ENCODE results near the gene MIDN.

The MIDN gene

DNA sequence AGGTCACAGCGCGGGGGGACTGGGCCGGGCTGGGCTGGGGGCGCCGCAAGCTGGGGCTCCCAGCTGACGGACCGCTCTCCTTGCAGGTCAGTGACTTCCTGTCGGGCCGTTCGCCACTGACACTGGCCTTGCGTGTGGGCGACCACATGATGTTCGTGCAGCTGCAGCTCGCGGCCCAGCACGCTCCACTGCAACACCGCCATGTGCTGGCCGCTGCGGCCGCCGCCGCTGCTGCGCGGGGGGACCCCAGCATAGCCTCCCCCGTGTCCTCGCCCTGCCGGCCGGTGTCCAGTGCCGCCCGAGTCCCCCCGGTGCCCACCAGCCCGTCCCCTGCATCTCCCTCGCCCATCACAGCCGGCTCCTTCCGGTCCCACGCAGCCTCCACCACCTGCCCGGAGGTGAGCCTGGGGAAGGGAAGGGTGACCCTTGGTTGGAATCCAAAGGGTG is 5.7 kb downstream of the MIDN start:
- in situ Hi-C loops (cut with MboI; ENCODE audit: low pct_unique_long_range_greater_than_20kb, low sequenced_read_pairs, unreplicated experiment), result no loop called here
- TF ChIP-seq CTCF (IDR thresholded peaks at IDR 0.05; ENCODE audit: extremely low read depth, insufficient read depth, missing control alignments), result no peak
- DNase-seq (ENCODE audit: low spot score), result no peak

- DNase-seq (ENCODE audit: low spot score), result no peak
- in situ Hi-C loops (cut with MboI; ENCODE audit: low pct_unique_long_range_greater_than_20kb, low sequenced_read_pairs, unreplicated experiment), result no loop called here
- no peak for TF ChIP-seq CTCF (IDR thresholded peaks at IDR 0.05; ENCODE audit: extremely low read depth, insufficient read depth, missing control alignments)
Observed at GRCh38 chr19:1254530-1255185, 6.3 kb downstream of the MIDN start.

- no peak for TF ChIP-seq CTCF (IDR thresholded peaks at IDR 0.05; ENCODE audit: extremely low read depth, insufficient read depth, missing control alignments)
- in situ Hi-C loops (cut with MboI; ENCODE audit: low pct_unique_long_range_greater_than_20kb, low sequenced_read_pairs, unreplicated experiment), result no loop called here
- no peak for DNase-seq (ENCODE audit: low spot score)
Observed at GRCh38 chr19:1255186-1256161, 7.1 kb downstream of the MIDN start.

DNA sequence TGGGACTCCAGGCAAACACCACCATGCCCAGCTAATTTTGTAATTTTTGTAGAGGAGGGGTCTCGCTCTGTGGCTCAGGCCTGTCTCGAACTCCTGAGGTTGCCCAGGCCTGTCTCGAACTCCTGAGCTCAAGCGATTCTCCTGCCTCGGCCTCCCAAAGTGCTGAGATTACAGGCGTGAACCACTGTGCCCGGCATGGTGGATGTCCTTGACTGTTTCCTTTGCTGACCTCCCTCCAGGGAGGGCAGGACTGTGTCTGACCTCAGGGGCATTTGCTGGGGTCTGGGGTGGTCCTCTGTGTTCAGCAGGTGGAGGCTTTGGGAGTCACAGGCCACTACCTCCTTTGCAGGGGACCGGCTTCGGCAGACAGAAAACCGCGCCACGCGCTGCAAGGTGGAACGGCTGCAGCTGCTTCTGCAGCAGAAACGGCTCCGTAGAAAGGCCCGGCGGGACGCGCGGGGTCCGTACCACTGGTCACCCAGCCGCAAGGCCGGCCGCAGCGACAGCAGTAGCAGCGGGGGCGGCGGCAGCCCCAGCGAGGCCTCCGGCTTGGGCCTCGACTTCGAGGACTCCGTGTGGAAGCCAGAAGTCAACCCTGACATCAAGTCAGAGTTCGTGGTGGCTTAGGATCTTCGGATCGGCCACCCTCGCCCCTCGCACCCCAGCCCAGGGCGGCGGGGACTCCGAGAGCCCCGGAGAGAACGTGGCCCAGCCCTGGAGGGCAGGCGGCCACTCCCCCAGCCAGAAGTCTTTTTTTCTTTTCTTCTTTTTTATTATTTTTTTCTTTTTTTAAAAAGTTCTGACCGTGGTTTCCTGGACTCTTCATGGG is 8.5 kb downstream of the MIDN start:
- no peak for TF ChIP-seq CTCF (IDR thresholded peaks at IDR 0.05; ENCODE audit: extremely low read depth, insufficient read depth, missing control alignments)
- DNase-seq (ENCODE audit: low spot score), result no peak
- in situ Hi-C loops (cut with MboI; ENCODE audit: low pct_unique_long_range_greater_than_20kb, low sequenced_read_pairs, unreplicated experiment), result no loop called here

- in situ Hi-C loops (cut with MboI; ENCODE audit: low pct_unique_long_range_greater_than_20kb, low sequenced_read_pairs, unreplicated experiment), result no loop called here
- DNase-seq (ENCODE audit: low spot score), result no peak
Observed at GRCh38 chr19:1257475-1258162, 9.2 kb downstream of the MIDN start.

More at GRCh38 chr19:1257475-1258162, 9.2 kb downstream of the MIDN start:
- TF ChIP-seq CTCF (IDR thresholded peaks at IDR 0.05; ENCODE audit: extremely low read depth, insufficient read depth, missing control alignments), result no peak
